Measurements from ENCODE around the gene PRRC1.

DNA sequence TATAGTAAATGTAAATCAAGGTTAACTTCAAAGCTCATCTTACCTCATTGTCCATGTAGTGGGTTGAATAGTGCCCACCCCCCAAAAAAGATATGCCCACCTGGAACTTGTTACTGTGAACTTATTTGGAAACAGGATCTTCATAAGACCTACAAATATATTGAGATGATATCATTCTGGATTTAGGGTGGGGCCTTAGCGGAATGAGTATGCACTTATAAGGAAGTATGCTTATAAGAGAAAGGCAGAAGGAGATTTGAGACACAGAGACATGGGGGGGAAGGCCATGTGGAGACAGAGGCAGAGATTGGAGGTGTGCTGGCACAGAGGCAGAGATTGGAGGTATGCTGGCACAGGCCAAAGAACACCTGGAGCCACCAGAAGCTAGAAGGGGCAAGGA lies 2.6 kb upstream of the PRRC1 start:
- no peak for TF ChIP-seq CTCF (IDR thresholded peaks at IDR 0.05)
- no peak for TF ChIP-seq POLR2A (IDR thresholded peaks at IDR 0.05)

Data from adrenal gland (tissue), 5 donors.